Loucy (cell line): ENCODE data around the gene ARSA.

ENCODE experiments used
- H2AFZ ChIP-seq: fragments of 200-600 bp; sonication (generic); 2 replicates; pipeline ENCODE4 v1.6.0; 2016; ENCODE audit warnings: antibody characterized with exemption, mild to moderate bottlenecking, low read length, moderate library complexity
- H3F3A ChIP-seq: fragments of 200-600 bp; 2 replicates; pipeline ENCODE4 v1.6.0; 2016; ENCODE audit warnings: antibody characterized with exemption, low read depth, mild to moderate bottlenecking
- H3K27me3 ChIP-seq: fragments of 200-600 bp; sonication (generic); 2 replicates; pipeline ENCODE4 v1.6.1; 2014; ENCODE audit warnings: low read length, mild to moderate bottlenecking; ENCODE audit not compliant: insufficient read depth, poor library complexity, severe bottlenecking
- H3K36me3 ChIP-seq: fragments of 200-600 bp; sonication (generic); 2 replicates; pipeline ENCODE4 v1.6.1; 2016; ENCODE audit warnings: low read length; ENCODE audit not compliant: insufficient read depth
- H3K4me1 ChIP-seq: fragments of 200-600 bp; sonication (generic); 2 replicates; pipeline ENCODE4 v1.5.1; 2014; ENCODE audit warnings: low read length, mild to moderate bottlenecking; ENCODE audit not compliant: insufficient read depth, poor library complexity, severe bottlenecking
- H3K4me2 ChIP-seq: fragments of 200-600 bp; sonication (generic); 2 replicates; pipeline ENCODE4 v1.6.0; 2014; ENCODE audit warnings: antibody characterized with exemption, low read length, low read depth, mild to moderate bottlenecking; ENCODE audit not compliant: poor library complexity, severe bottlenecking
- H3K4me3 ChIP-seq: fragments of 200-600 bp; sonication (generic); 2 replicates; pipeline ENCODE4 v1.5.1; 2014; ENCODE audit warnings: low read length, mild to moderate bottlenecking, mixed read lengths; ENCODE audit not compliant: poor library complexity, severe bottlenecking
- H3K79me2 ChIP-seq: fragments of 200-600 bp; sonication (generic); 2 replicates; pipeline ENCODE4 v1.6.1; 2014; ENCODE audit warnings: low read length; ENCODE audit not compliant: insufficient read depth
- H3K9ac ChIP-seq: fragments of 200-600 bp; sonication (generic); 2 replicates; pipeline ENCODE4 v1.6.0; 2014; ENCODE audit warnings: mild to moderate bottlenecking, low read depth, low read length, moderate library complexity; ENCODE audit not compliant: poor library complexity, severe bottlenecking
- H3K9me2 ChIP-seq: fragments of 200-600 bp; sonication (generic); replicated peaks from 2 replicates; pipeline ENCODE4 v1.6.1; 2016; ENCODE audit warnings: low read depth, low read length, mixed read lengths
- H3K9me3 ChIP-seq: fragments of 200-600 bp; sonication (generic); 2 replicates; pipeline ENCODE4 v1.6.1; 2014; ENCODE audit warnings: mild to moderate bottlenecking, antibody characterized with exemption, low read length, low read depth; ENCODE audit not compliant: insufficient read depth
- H4K20me1 ChIP-seq: fragments of 200-600 bp; sonication (generic); 2 replicates; pipeline ENCODE4 v1.6.0; 2014; ENCODE audit warnings: antibody characterized with exemption, low read length, mild to moderate bottlenecking; ENCODE audit not compliant: insufficient read depth, poor library complexity, severe bottlenecking
- CTCF ChIP-seq: fragments of 200-600 bp; sonication (generic); conservative IDR thresholded peaks from 2 replicates; pipeline ENCODE4 v1.5.1; 2014; ENCODE audit warnings: mild to moderate bottlenecking, antibody characterized with exemption, low read length
- EZH2phosphoT487 ChIP-seq: fragments of 200-600 bp; IDR thresholded peaks from 2 replicates; pipeline ENCODE4 v1.6.1; 2018; ENCODE audit warnings: antibody characterized with exemption, mild to moderate bottlenecking, moderate library complexity, borderline replicate concordance

ARSA gene

GRCh38 chr22:50581031-50581949 is 46.7 kb downstream of the ARSA start:
- no peaks in the 10 kb centered on the region for H3K9me3 ChIP-seq
- H3K27me3 ChIP-seq: no peaks in the 10 kb centered on the region
- TF ChIP-seq CTCF: no peak
- no peak for TF ChIP-seq EZH2phosphoT487
- H2AFZ ChIP-seq: no peak overlapping the region
- H3K9me2 ChIP-seq: no peaks in the 10 kb centered on the region
- no peaks in the 10 kb centered on the region for H3K36me3 ChIP-seq
- H4K20me1 ChIP-seq: peaks cover 3% of the 10 kb centered on the region
- no peaks in the 10 kb centered on the region for H3F3A ChIP-seq
- H3K4me3 ChIP-seq: peak overlapping the region; percentile 93
- peak overlapping the region; percentile 94 for H3K9ac ChIP-seq
- H3K4me2 ChIP-seq: peak overlapping the region; percentile 97
- H3K79me2 ChIP-seq: peaks cover 24% of the 10 kb centered on the region
- peaks cover 28% of the 10 kb centered on the region for H3K4me1 ChIP-seq

GRCh38 chr22:50579752-50580151 is 48.2 kb downstream of the ARSA start:
- Histone ChIP-seq H3K9me2 (no peaks in the 10 kb centered on the region), H2AFZ (no peak overlapping the region), H3K4me1 (peaks cover 18% of the 10 kb centered on the region), H3K9me3 (no peaks in the 10 kb centered on the region), H3K4me3 (no peak overlapping the region), H3K4me2 (no peak overlapping the region), H3K79me2 (peaks cover 24% of the 10 kb centered on the region), H3F3A (no peaks in the 10 kb centered on the region), H4K20me1 (peaks cover 3% of the 10 kb centered on the region), H3K9ac (no peak overlapping the region), H3K27me3 (no peaks in the 10 kb centered on the region), H3K36me3 (no peaks in the 10 kb centered on the region)
- TF ChIP-seq CTCF: no peak
- no peak for TF ChIP-seq EZH2phosphoT487

GRCh38 chr22:50578776-50579310 is 49.1 kb downstream of the ARSA start:
- H3K4me2 ChIP-seq: no peak overlapping the region
- no peaks in the 10 kb centered on the region for H3K36me3 ChIP-seq
- H3K9me2 ChIP-seq: no peaks in the 10 kb centered on the region
- no peak for TF ChIP-seq EZH2phosphoT487
- no peak overlapping the region for H2AFZ ChIP-seq
- H3K9me3 ChIP-seq: no peaks in the 10 kb centered on the region
- no peak overlapping the region for H3K4me3 ChIP-seq
- H4K20me1 ChIP-seq: peaks cover 3% of the 10 kb centered on the region
- peaks cover 24% of the 10 kb centered on the region for H3K79me2 ChIP-seq
- H3K9ac ChIP-seq: no peak overlapping the region
- peaks cover 17% of the 10 kb centered on the region for H3K4me1 ChIP-seq
- no peaks in the 10 kb centered on the region for H3K27me3 ChIP-seq
- no peaks in the 10 kb centered on the region for H3F3A ChIP-seq
